Activated T-cell treated with anti-CD3 and anti-CD28 coated beads, Interleukin-2, amount 50 U/mL, for 1 hour (primary cell): ENCODE measurements around the gene NR1D2.

Experiments used
- DNase-seq: peaks from one replicate; pipeline ENCODE4 v3.0.0-alpha.2; 2020

Gene NR1D2

DNA sequence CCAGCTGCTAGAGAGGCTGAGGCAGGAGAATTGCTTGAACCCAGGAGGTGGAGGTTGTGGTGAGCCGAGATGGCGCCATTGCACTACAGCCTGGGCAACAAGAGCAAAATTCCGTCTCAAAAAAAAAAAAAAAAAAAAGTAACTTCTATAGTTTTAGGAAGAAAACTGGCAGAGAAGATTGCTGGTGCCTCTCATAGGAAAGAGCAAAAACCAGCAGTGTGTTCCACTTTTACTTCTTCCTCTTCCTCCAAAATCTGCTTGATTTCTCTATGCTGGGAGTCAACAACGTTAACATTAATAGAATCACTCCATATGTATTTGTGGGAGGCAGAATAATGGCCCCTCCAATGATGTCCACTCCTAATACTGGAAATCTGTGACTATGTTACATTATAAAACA lies 12.5 kb upstream of the NR1D2 start:
- DNase-seq: no peak

DNA sequence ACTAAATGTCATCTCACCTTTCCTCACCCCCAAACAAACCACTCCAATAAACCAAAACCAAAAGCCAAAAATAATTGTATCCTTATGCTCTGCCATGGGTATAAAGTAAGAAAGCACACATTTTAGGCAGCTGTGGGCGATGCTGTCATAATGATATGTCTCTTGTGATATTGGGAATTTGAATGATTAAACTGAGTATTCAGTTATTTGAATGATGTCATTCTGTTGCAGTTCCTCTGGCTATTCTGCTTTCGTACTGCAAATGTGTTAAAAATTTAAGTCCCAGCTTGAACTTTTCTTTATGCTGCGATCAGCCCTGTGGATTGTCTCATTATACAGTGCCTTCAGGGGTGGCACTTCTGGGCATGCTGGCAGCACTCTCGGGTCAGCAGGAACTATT lies 10.8 kb upstream of the NR1D2 start:
- DNase-seq: no peak

- DNase-seq: no peak
These were observed 7.8 kb upstream of the NR1D2 start for GRCh38 chr3:23937296-23937695.

DNA sequence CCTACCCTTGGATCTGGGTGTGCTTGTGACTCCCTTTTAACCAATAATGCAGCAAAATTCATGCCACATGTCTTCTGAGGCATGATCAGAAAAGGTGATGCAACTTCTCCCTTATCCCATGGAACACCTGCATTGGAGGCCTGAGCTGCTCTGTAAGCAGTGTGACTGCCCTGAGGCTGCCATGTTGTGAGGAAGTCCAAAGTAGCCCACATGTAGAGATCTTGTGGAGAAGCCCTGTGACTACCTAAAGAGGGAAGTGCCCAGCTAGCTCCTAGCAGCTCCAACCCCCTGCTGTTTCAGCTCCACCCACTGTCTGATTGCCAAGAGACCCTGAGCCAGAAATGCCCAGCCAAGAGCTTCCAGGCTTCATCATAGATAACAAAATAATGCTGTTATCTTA lies 6.4 kb upstream of the NR1D2 start:
- DNase-seq: no peak

DNA sequence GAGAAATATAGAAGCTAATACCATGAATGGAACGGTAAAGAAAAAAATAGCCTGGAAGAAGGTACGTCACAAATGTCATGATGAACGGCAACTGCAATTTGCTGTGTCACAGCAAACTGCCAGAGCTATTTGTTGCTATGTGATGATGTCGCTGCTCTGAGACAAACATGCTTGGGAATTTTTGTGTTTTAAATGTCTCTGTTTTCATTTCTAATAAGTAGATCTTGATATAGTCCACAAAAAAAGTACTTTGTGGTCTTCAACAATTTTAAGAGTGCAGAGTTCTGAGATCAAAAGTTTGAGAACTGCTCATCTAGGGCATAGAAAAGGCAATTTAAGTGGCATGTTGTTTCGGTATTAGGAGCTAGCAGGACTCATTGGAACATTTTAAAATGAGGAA lies 4.3 kb upstream of the NR1D2 start:
- DNase-seq: no peak

GRCh38 chr3:23941440-23941839 lies 3.6 kb upstream of the NR1D2 start:
- no peak for DNase-seq

DNA sequence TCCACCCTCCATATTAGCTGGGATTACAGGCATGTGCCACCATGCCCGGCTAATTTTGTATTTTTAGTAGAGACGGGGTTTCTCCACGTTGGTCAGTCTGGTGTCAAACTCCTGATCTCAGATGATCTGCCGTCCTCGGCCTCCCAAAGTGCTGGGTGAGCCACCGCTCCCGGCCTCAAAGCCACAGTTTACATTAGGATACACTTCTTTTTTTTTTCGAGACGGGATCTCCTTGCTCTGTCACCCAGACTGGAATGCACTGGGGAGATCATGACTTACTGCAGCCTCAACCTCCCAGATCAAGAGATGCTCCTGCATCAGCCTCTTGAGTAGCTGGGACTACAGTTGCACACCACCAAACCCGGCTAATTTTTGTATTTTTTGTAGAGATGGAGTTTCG lies 2.5 kb upstream of the NR1D2 start:
- no peak for DNase-seq

GRCh38 chr3:23944007-23944783 lies 891 bp upstream of the NR1D2 start:
- DNase-seq: no peak

DNA sequence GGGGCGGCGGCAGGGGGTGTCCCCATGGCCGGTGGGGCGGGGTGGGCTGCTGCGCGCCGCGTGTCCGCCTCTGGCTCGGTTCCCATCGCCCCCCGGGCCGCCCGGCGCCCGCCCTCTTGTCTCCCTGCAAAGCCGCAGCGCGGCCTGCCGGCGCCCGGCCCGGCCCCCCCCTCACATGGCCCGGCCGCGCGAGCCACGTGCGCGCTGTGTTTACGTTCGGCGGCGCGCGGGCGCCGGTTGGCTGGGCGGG lies 502 bp downstream of the NR1D2 start:
- DNase-seq: no peak

DNA sequence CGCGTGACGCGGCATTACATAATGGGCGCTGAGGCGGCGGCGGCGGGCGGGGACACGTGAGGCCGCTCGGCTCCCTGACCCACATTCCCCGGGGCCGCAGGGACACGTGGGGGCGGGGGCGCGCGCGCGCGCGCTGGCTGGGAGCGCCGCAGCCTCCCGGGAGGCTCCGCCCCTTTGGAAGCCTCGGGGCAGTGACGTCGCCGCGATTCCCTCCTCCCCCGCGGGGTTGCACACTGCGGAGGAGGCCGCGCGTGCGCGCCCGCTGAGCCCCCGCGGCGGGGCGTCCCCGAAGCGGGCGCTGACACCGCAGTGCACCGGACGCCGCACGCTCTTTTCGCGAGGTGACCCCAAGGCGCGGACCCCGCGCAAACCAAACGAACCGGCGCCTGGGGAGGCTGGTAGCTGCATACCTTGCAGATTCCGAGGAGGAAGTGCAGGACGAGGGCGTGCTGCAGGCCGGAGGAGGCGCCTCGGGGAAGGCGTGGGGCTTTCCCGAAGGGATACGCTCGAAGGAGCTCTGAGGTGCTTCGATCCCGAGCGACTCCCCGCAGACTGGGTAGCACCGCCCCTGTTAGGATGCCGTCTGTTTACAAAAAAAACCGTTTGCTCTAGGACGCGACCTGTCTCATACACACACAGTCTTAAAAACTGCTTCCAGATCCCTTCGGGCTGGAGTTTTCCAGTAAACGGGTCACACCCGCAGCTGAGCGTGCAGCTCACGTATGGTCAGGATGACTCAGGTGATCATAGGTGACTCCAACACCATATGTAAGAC lies 1.0 kb downstream of the NR1D2 start:
- DNase-seq: peak; percentile 99

GRCh38 chr3:23948761-23949160 lies 3.7 kb downstream of the NR1D2 start:
- DNase-seq: no peak

- DNase-seq: no peak
These were observed 4.7 kb downstream of the NR1D2 start for GRCh38 chr3:23949784-23950183.

- DNase-seq: no peak
These were observed 5.2 kb downstream of the NR1D2 start for GRCh38 chr3:23950293-23950692.

GRCh38 chr3:23952646-23953045 lies 7.6 kb downstream of the NR1D2 start:
- DNase-seq: no peak

DNA sequence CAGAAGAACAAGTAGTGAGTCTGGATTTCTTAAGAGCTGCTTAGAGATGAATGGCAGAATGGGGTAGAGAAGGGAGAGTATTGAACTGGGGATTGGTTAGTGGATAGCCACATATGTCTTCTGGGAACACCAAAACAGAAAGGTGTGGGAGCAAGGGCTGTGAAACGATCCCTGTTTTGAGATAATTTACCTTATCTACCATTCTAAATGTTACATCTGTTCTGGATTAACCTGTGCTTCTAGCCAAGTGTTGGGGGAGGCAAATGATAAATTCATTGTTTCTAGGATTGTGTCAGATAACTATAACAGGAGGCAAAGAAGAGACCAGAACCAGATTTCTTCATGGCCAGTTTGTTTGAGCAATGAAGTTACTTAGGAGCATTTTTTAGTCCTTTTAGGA lies 8.4 kb downstream of the NR1D2 start:
- DNase-seq: no peak

DNA sequence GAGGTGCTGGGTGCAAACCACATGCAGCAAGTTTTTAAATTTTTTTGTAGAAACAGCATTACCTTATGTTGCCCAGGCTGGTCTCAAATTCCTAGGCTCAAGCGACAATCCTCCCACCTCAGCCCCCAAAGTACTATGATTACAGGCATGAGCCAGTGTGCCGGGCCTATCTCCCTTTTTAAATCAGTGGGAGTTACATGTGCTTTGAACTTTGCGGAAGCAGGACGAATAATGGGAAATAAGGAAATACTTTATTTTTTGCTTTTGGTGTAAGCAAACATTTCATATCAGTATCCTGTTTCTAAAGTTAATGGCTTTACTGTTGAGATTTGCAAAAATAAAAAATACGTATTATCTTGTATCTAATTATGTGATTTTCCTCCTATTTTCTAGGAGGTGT lies 9.1 kb downstream of the NR1D2 start:
- DNase-seq: no peak

- DNase-seq: no peak
These were observed 11.6 kb downstream of the NR1D2 start for GRCh38 chr3:23956701-23957100.

DNA sequence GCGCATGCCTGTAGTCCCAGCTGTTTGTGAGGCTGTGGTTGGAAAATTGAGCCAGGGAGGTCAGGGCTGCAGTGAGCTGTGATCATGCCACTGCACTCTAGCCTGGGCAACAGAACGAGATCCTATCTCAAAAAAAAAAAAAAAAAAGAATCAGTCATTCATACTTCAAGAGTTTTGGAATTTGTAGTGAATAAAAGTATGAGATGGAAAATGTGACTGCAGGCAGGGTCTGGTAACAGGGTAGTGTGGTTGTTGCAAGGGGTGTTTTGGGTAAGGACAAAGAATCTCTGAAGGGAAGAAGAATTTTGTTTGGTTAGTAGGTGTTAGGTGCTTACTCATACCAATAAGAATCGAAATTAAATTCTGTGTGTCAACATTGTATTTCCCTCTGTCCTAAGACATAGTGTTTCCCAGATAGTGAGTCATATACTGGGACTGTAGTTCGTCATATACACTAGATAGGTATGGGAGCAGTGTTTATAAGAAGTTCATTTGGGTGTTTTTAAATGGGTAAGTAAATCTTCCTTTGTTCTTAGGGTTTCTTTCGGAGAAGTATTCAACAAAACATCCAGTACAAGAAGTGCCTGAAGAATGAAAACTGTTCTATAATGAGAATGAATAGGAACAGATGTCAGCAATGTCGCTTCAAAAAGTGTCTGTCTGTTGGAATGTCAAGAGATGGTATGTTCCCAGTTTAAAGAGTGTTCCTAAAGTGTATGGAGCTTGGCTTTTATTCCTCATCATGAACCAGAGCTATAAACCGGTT lies 14.2 kb downstream of the NR1D2 start:
- DNase-seq: no peak

DNA sequence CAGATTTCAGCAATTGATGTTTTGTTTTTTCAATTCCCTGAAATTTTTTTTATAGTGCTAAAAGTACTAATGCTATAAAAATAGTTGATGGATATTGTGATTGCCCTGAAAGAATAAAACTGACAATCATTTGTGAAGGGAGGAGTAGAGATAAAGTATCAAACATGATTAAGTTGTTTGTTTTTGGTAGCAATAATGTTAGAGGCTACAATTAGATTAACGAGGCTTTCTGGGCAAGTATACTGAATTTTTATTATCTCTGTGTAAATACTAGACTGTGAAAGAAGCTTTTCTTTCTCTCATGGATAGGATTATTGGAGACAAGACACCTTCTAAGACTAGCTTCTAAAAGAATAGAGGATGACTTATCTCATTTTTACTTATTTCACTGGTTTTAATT lies 15.6 kb downstream of the NR1D2 start:
- DNase-seq: no peak

DNA sequence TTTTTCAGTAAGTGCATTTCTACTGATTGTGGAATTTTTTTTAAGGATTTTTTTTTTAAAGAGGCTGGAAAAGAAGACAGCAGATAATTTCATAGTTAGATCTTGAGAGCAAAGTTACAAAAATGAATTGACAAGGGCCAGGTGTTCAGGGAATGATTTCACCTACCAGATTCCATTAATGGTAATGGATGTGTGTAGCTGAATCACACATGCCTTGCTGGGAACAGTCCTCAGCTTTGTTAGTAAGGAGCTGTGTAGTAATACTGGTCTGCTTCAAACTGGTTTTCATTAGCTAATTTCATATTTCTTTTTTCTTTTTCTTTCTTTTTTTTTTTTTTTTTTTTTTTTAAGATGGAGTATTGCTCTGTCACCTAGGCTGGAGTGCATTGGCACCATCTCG lies 16.0 kb downstream of the NR1D2 start:
- DNase-seq: no peak

DNA sequence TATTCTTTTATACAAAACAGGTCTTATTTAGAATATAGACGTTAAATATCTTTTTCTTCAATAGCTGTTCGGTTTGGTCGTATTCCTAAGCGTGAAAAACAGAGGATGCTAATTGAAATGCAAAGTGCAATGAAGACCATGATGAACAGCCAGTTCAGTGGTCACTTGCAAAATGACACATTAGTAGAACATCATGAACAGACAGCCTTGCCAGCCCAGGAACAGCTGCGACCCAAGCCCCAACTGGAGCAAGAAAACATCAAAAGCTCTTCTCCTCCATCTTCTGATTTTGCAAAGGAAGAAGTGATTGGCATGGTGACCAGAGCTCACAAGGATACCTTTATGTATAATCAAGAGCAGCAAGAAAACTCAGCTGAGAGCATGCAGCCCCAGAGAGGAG lies 16.8 kb downstream of the NR1D2 start:
- no peak for DNase-seq

DNA sequence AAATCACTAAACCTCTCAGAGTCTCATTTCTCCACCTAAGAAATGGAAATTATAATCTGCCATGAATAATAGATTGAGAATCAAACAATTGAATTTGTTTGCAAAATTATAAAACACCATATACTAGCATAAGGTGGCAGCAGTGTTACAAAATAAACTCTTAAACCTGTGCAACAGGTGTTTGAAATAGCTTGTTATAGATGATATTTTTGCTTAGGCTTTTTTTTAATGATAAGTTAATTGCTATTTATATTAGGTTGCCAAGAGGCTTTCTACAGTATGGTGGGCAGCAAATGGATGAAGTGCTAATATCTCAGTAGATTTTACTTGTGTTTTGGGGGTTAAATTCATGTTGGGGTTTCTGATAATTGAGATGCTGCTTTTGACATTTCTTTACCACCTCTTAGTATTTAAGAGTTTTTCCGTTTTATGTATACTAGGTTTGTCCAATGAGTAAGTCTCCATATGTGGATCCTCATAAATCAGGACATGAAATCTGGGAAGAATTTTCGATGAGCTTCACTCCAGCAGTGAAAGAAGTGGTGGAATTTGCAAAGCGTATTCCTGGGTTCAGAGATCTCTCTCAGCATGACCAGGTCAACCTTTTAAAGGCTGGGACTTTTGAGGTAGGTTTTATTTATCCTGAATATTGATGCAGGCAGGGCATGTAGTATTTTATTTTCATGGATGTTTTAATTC lies 19.6 kb downstream of the NR1D2 start:
- no peak for DNase-seq

DNA sequence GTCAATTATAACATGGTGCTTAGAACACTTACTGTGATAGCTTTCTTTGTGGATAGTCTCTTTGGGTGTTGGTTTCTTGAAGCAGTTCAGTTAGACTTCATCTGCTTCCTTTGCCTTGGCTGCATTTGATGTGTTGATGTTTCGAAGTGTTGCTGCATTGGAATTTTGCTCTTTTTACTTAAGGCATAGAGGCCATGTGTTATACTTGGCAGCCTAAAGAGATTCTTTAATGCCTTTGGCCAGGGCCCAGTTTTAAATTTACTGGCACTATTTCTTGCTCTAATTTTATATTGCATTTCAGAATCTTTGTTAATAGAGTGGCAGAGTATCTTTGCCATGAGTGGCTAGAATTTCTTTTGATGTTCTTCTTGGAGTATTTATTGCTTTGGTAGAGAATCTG lies 21.2 kb downstream of the NR1D2 start:
- DNase-seq: no peak
